ENCODE results near the gene LMBR1. TPM values are rescaled to one million over a fixed set of nuclear protein-coding genes. Genes with fewer than 3 reads are reported as not detected.

Gene LMBR1
- total and polyA plus RNA-seq, 2 donors (not counting 1 experiment from before 2014, with no cell fraction given) = 30.8 to 41.6 TPM

DNA sequence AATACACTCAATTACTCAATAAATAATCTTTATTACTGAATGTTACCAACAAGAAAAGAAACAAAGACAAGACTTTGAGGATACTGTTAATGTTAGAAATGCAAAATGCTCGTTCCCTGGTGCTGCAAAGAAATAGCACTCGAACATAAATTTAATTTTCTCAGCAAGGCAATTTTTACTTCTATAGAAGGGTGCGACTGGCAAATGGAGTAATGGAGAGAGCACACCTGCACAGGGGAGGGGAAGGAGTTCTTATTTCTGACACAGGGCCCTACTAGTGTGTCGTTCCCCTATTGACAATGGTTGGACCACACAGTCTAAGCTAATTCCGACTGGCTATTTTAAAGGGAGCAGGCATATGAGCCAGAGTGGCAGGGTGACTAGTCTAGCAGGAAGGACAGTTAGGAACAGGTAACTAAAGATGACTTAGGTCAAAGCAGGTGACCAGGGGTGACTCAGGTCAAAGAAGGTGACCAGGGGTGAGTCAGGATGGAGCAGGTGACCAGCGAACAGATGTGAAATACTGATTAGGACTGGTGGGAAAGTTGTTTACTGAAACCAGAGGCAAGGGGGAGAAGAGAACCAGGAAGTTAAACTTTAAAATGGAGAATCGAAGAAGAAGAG is 133.3 kb downstream of the LMBR1 start:
- Histone ChIP-seq H3K36me3 (ENCODE audit: control insufficient read depth, insufficient read depth, low read length) (no peaks in the 10 kb centered on the region), H3K4me2 (ENCODE audit: extremely low read depth, insufficient read depth, low read length) (no peak overlapping the region), H3K27ac (ENCODE audit: insufficient read depth, low read length) (no peak overlapping the region), H4K20me1 (ENCODE audit: control insufficient read depth, extremely low read depth, insufficient read depth, low read length) (no peaks in the 10 kb centered on the region), H3K4me1 (ENCODE audit: control insufficient read depth, extremely low read depth, insufficient read depth, low read length) (no peaks in the 10 kb centered on the region), H3K9me3 (ENCODE audit: control insufficient read depth, insufficient read depth, low read depth, low read length) (no peaks in the 10 kb centered on the region), H3K9ac (ENCODE audit: insufficient read depth, low read length) (no peak overlapping the region), H2AFZ (ENCODE audit: low read length) (no peak overlapping the region), H3K79me2 (ENCODE audit: control insufficient read depth, insufficient read depth, low read length) (no peaks in the 10 kb centered on the region), H3K4me3 (replicated peaks in 1 of 4; ENCODE audit: control extremely low read depth in 1 of 4, insufficient read depth in 1 of 4, low read depth in 3 of 4, low read length in 4 of 4) (no peak overlapping the region), H3K27me3 (ENCODE audit: control insufficient read depth, insufficient read depth, low read length) (no peaks in the 10 kb centered on the region)
- no peak for DNase-seq (ENCODE audit: low read depth in 2 of 2)
- TF ChIP-seq, protein P1, sequence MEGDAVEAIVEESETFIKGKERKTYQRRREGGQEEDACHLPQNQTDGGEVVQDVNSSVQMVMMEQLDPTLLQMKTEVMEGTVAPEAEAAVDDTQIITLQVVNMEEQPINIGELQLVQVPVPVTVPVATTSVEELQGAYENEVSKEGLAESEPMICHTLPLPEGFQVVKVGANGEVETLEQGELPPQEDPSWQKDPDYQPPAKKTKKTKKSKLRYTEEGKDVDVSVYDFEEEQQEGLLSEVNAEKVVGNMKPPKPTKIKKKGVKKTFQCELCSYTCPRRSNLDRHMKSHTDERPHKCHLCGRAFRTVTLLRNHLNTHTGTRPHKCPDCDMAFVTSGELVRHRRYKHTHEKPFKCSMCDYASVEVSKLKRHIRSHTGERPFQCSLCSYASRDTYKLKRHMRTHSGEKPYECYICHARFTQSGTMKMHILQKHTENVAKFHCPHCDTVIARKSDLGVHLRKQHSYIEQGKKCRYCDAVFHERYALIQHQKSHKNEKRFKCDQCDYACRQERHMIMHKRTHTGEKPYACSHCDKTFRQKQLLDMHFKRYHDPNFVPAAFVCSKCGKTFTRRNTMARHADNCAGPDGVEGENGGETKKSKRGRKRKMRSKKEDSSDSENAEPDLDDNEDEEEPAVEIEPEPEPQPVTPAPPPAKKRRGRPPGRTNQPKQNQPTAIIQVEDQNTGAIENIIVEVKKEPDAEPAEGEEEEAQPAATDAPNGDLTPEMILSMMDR (conservative IDR thresholded peaks at IDR 0.05 in 1 of 2, IDR thresholded peaks at IDR 0.05 in 1 of 2; ENCODE audit: low read depth in 1 of 2, low read length in 2 of 2) = no peak
- no peak for TF ChIP-seq EZH2 (IDR thresholded peaks at IDR 0.05; ENCODE audit: low read length, missing control alignments)

DNA sequence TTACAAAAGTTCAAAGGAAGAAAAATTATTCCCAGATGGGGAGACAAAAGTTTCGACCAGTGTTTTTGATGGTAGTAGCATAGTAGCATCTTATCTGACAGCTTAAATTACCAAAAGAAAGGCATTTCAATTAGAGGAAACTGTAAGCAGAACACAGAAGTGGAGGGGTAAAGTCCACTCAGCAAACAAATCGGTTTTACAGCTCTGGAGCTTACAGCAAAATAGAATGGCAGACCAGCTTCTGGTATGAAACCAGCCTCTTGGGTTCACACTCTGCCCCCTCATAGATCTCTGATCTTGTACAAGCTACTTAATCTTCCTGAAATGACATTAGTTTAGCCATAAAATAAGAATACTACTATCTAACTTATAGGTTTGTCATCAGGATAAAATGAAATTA is 133.8 kb downstream of the LMBR1 start:
- Histone ChIP-seq H3K4me2 (ENCODE audit: extremely low read depth, insufficient read depth, low read length) (no peak overlapping the region), H3K9ac (ENCODE audit: insufficient read depth, low read length) (no peak overlapping the region), H3K4me1 (ENCODE audit: control insufficient read depth, extremely low read depth, insufficient read depth, low read length) (no peaks in the 10 kb centered on the region), H3K27me3 (ENCODE audit: control insufficient read depth, insufficient read depth, low read length) (no peaks in the 10 kb centered on the region), H3K9me3 (ENCODE audit: control insufficient read depth, insufficient read depth, low read depth, low read length) (no peaks in the 10 kb centered on the region), H3K79me2 (ENCODE audit: control insufficient read depth, insufficient read depth, low read length) (no peaks in the 10 kb centered on the region), H4K20me1 (ENCODE audit: control insufficient read depth, extremely low read depth, insufficient read depth, low read length) (no peaks in the 10 kb centered on the region), H3K4me3 (replicated peaks in 1 of 4; ENCODE audit: control extremely low read depth in 1 of 4, insufficient read depth in 1 of 4, low read depth in 3 of 4, low read length in 4 of 4) (no peak overlapping the region), H3K27ac (ENCODE audit: insufficient read depth, low read length) (no peak overlapping the region), H2AFZ (ENCODE audit: low read length) (no peak overlapping the region), H3K36me3 (ENCODE audit: control insufficient read depth, insufficient read depth, low read length) (no peaks in the 10 kb centered on the region)
- TF ChIP-seq, protein P1 (conservative IDR thresholded peaks at IDR 0.05 in 1 of 2, IDR thresholded peaks at IDR 0.05 in 1 of 2; ENCODE audit: low read depth in 1 of 2, low read length in 2 of 2) = no peak
- TF ChIP-seq EZH2 (IDR thresholded peaks at IDR 0.05; ENCODE audit: low read length, missing control alignments) = no peak
- no peak for DNase-seq (ENCODE audit: low read depth in 2 of 2)

DNA sequence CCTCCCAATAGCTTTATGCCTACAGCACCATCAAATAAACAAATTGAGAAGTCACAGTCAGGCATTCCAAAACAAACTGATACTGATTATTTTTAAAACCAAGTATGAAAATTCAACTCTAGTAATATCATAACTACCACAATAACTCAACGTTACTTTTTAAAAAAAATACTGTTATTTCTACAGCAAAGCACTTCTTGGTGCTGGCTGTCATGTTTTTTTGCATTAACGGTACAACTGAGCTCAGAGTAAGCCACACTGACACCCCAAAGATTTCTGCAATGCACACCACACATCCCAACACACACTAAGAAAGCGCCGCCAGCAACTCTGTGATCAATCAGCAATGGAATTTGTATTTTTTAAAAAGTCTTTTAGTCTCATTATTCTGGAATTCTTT is 138.8 kb downstream of the LMBR1 start:
- H3K9ac ChIP-seq (ENCODE audit: insufficient read depth, low read length) = no peak overlapping the region
- no peaks in the 10 kb centered on the region for H3K79me2 ChIP-seq (ENCODE audit: control insufficient read depth, insufficient read depth, low read length)
- H4K20me1 ChIP-seq (ENCODE audit: control insufficient read depth, extremely low read depth, insufficient read depth, low read length) = no peaks in the 10 kb centered on the region
- TF ChIP-seq, protein P1 (conservative IDR thresholded peaks at IDR 0.05 in 1 of 2, IDR thresholded peaks at IDR 0.05 in 1 of 2; ENCODE audit: low read depth in 1 of 2, low read length in 2 of 2) = no peak
- TF ChIP-seq EZH2 (IDR thresholded peaks at IDR 0.05; ENCODE audit: low read length, missing control alignments) = no peak
- H3K27me3 ChIP-seq (ENCODE audit: control insufficient read depth, insufficient read depth, low read length) = no peaks in the 10 kb centered on the region
- H3K36me3 ChIP-seq (ENCODE audit: control insufficient read depth, insufficient read depth, low read length) = no peaks in the 10 kb centered on the region
- no peaks in the 10 kb centered on the region for H3K9me3 ChIP-seq (ENCODE audit: control insufficient read depth, insufficient read depth, low read depth, low read length)
- H2AFZ ChIP-seq (ENCODE audit: low read length) = no peak overlapping the region
- H3K4me2 ChIP-seq (ENCODE audit: extremely low read depth, insufficient read depth, low read length) = no peak overlapping the region
- peaks cover 2% of the 10 kb centered on the region for H3K4me1 ChIP-seq (ENCODE audit: control insufficient read depth, extremely low read depth, insufficient read depth, low read length)
- H3K27ac ChIP-seq (ENCODE audit: insufficient read depth, low read length) = no peak overlapping the region
- DNase-seq (ENCODE audit: low read depth in 2 of 2) = no peak
- H3K4me3 ChIP-seq (replicated peaks in 1 of 4; ENCODE audit: control extremely low read depth in 1 of 4, insufficient read depth in 1 of 4, low read depth in 3 of 4, low read length in 4 of 4) = no peak overlapping the region

Data from fibroblast of lung (primary cell).